ENCODE measurements around the gene FAM200B.

DNA sequence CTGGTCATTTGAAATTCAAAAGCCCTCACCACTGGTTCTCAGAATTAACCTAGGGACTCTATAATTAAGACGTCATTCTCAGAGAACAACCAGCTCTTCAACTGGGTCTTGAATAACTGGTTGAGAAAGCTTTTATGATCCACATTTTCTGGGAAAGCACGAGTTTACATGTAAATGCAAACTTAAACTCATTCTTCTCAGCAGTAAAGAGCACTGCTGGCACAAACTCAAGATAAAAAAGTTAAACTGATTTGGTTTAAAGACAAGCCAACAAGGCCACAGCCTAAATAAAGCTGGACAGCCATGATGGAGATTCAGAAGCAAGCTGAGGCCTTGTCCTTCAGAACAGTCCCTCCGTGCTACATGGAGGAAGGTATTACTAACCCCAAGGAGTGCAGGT lies 34.5 kb downstream of the FAM200B start:
- TF ChIP-seq, protein P1, sequence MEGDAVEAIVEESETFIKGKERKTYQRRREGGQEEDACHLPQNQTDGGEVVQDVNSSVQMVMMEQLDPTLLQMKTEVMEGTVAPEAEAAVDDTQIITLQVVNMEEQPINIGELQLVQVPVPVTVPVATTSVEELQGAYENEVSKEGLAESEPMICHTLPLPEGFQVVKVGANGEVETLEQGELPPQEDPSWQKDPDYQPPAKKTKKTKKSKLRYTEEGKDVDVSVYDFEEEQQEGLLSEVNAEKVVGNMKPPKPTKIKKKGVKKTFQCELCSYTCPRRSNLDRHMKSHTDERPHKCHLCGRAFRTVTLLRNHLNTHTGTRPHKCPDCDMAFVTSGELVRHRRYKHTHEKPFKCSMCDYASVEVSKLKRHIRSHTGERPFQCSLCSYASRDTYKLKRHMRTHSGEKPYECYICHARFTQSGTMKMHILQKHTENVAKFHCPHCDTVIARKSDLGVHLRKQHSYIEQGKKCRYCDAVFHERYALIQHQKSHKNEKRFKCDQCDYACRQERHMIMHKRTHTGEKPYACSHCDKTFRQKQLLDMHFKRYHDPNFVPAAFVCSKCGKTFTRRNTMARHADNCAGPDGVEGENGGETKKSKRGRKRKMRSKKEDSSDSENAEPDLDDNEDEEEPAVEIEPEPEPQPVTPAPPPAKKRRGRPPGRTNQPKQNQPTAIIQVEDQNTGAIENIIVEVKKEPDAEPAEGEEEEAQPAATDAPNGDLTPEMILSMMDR (IDR thresholded peaks at IDR 0.05) = no peak
- no peak for TF ChIP-seq POLR2A (IDR thresholded peaks at IDR 0.05)
